PFSK-1 (cell line): ENCODE data around the gene PTPRO.

Experiments
- POLR2AphosphoS5 ChIP-seq: IDR thresholded peaks from 2 replicates; pipeline ENCODE4 v1.6.1; 2012; ENCODE audit warnings: low read depth, mild to moderate bottlenecking, control low read depth, low read length, moderate library complexity
- TAF1 ChIP-seq: IDR thresholded peaks from 2 replicates; pipeline ENCODE4 v1.6.1; 2012; ENCODE audit warnings: low read length, control low read depth, borderline replicate concordance; ENCODE audit not compliant: insufficient read depth

- TF ChIP-seq POLR2AphosphoS5 (no peak), TAF1 (no peak)
Measured at GRCh38 chr12:15435597-15435996, 113.3 kb downstream of the PTPRO start.
